Smooth muscle cell of the coronary artery (primary cell): ENCODE data around the gene HOXC10. TPM values are rescaled to one million over a fixed set of nuclear protein-coding genes. Genes with fewer than 3 reads are reported as not detected.

Experiments used
- total RNA-seq: library from RNA; depleted of rRNA; stranded (reverse); fragments of >200 nt; gene quantifications from 2 replicates; pipeline ENCODE4 v1.2.3, GENCODE V29; 2014; ENCODE audit warnings: low replicate concordance

HOXC10 gene
- not detected in 2 replicates for total RNA-seq

DNA sequence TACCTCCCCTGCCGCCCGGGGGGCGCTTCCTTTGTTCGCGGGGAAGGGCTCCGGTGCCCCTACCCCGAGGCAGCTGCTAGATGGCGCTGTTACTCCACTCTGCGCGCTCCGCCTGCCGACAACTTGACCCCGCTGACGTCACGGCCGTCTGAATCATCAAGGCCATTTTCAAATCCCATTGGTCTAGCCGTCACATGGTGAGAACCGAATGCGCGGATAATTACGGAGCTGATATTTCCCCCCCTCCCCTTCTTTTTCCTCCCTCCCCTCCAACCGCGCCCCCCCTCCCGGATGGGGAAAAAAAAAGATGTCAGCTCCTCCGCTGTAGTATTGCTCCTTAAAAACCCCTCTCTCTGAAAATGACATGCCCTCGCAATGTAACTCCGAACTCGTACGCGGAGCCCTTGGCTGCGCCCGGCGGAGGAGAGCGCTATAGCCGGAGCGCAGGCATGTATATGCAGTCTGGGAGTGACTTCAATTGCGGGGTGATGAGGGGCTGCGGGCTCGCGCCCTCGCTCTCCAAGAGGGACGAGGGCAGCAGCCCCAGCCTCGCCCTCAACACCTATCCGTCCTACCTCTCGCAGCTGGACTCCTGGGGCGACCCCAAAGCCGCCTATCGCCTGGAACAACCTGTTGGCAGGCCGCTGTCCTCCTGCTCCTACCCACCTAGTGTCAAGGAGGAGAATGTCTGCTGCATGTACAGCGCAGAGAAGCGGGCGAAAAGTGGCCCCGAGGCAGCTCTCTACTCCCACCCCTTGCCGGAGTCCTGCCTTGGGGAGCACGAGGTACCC, at the start of gene HOXC10:
Gene HOXC10 (plus strand): TSS at position 246 of the 791 bp plus-strand sequence. CDS start 114 bp downstream, at position 360.

DNA sequence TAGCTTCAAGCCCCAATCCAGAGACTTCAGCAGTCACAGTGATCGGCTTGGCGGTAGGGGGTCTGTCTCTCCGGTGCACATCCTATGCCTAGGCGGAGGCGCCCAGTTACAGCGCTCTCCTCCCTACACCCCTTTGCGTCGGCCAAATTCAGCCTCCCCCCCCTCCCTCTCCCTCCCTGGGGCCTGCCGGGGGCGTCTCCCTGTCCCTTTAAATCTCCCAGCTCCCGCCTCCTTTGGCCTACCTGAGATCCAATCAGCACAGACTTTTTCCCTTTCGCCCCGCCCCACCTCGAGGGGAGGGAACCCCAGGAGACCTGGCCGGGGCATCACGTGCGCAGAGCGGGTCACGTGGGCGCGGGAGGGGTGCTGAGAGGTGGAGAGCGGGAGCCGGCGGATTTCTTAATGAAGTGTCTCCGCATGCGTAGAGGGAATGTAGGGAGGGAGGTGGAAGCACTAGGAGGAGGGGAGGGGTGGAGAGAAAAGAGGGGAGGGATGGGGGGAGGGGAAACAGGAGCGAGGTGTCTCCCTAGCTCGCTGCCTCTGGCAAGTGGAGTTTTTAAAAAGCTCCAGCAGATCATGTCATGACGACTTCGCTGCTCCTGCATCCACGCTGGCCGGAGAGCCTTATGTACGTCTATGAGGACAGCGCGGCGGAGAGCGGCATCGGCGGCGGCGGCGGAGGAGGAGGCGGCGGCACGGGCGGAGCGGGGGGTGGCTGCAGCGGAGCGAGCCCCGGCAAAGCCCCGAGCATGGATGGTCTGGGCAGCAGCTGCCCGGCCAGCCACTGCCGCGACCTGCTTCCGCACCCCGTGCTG, 46.4 kb upstream of the HOXC10 start, which contains the start of gene HOXC13:
Gene HOXC13 (plus strand): TSS at position 506 of the 815 bp plus-strand sequence. CDS start 76 bp downstream, at position 582.

DNA sequence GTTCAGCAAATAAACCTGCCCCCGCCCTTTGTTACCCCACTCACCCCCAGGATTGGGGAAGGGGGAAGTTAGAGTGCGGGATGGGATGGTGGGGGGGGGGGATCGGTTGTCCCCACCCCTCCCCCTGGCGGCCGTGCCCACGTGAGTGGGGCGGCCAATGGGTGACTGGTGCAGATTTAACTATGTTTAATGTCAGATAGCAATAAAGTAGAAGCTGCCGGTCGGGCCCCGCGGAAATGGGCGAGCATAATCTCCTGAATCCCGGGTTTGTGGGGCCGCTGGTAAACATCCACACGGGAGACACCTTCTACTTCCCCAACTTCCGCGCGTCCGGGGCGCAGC, 30.3 kb upstream of the HOXC10 start, which contains the start of gene HOXC12:
Gene HOXC12 (plus strand): TSS at position 210 of the 342 bp plus-strand sequence. CDS start 27 bp downstream, at position 237.

GRCh38 chr12:53972722-53973235, 12.2 kb upstream of the HOXC10 start, which contains the start of gene HOXC11:
TSS of gene HOXC11 (plus strand) at chr12:53973126. CDS start at chr12:53973242, 116 bp downstream.

DNA sequence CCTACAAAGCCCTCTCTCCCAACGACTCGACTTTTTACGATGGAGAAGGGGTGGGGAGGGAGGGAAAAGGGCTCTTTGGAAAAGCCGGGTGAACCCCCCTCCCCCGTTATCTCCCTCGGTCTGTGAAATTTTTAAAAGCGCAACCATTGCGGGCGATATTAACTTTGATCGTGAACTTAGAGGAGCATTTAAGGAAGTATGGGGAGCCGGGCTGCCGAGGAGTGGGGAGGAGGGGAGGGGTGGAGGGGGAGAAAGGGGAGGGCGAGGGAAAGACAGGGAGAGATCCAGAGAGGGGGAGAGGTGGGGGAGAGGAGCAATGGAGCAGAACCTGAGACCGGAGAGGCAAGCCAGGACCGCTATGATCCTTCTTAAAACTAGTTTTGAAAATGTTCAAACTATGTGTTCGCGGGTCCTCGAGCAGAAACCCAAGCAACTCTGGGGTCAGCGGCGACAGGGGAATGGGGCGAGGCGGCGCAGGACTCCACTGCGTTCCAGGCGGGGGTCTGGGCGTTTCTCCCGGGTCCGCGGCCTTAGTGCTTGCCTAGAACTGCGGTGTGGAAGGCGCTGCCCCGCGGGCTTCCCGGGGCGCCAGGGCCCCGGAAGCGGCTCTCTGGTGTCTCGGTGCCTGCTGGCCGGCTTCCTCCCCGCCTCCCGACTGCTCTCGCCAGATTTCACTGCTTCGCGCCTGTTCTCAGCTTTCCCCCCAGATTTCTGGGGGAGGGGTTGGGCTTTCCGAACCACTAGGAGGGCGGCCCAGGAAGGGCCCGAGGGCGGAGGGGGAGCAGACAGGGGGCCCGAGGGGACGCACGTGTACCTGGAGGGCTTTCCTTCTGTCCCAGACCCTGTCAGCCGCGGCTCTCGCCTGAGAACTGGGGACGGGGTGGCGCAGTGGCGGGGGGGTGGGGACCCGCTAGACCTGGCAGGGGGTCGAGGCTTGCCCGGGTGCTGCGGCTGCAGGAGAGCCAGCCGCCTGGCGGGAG, 10.6 kb upstream of the HOXC10 start, which contains the start of gene HOTAIR:
Gene HOTAIR (minus strand): TSS at position 871 of the 980 bp plus-strand sequence.

GRCh38 chr12:54000116-54001114, 15.5 kb downstream of the HOXC10 start, which contains the start of gene HOXC9:
TSS of gene HOXC9 (plus strand) at chr12:54000161. CDS start at chr12:54000189, 28 bp downstream.

DNA sequence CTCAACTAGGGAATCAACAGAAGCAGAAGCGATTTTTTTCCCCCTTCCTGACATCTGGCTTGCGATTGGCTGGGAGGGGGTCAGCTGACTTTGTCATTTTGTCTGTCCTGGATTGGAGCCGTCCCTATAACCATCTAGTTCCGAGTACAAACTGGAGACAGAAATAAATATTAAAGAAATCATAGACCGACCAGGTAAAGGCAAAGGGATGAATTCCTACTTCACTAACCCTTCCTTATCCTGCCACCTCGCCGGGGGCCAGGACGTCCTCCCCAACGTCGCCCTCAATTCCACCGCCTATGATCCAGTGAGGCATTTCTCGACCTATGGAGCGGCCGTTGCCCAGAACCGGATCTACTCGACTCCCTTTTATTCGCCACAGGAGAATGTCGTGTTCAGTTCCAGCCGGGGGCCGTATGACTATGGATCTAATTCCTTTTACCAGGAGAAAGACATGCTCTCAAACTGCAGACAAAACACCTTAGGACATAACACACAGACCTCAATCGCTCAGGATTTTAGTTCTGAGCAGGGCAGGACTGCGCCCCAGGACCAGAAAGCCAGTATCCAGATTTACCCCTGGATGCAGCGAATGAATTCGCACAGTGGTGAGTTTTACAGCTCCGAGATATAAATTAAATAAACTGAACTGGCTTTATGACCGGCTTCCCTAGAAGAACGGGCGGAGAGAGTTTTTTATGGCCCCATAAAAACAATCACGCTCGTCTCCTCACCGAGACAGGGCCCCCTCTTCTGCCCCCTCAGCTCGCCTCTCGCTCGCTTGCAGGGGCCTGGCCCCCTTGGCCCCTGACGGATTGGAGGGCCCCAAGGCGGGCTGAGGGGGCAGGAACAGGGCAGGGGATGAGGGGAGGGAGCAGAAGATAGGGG, 43.6 kb downstream of the HOXC10 start, which contains the start of gene HOXC6:
Gene HOXC6 (plus strand): TSS at position 127 of the 888 bp plus-strand sequence. CDS start 82 bp downstream, at position 209.

GRCh38 chr12:54032627-54033100, 47.7 kb downstream of the HOXC10 start, which contains the start of gene HOXC5:
TSS of gene HOXC5 (plus strand) at chr12:54033050. CDS start at chr12:54033123, 73 bp downstream.

Other genes starting within 250 kb of the HOXC10 start
- not detected in 2 replicates for gene CISTR, start 233.2 kb upstream of the HOXC10 start, total RNA-seq
- not detected in 2 replicates for gene HOXC13, start 46.3 kb upstream of the HOXC10 start, total RNA-seq
- not detected in 2 replicates for gene HOXC12, start 30.2 kb upstream of the HOXC10 start, total RNA-seq
- gene HOXC11, start 12.0 kb upstream of the HOXC10 start, total RNA-seq = not detected in 2 replicates
- not detected in 2 replicates for gene HOTAIR, start 10.2 kb upstream of the HOXC10 start, total RNA-seq
- 0.08 TPM in 1 of 2 replicates, not detected in the other for gene HOXC9, start 15.0 kb downstream of the HOXC10 start, total RNA-seq
- not detected in 2 replicates for gene HOXC8, start 23.8 kb downstream of the HOXC10 start, total RNA-seq
- 0.35 TPM in 1 of 2 replicates, not detected in the other for gene HOXC6, start 43.3 kb downstream of the HOXC10 start, total RNA-seq
- gene HOXC5, start 47.9 kb downstream of the HOXC10 start, total RNA-seq = 0.12 TPM in 1 of 2 replicates, not detected in the other
- gene HOXC4, start 68.7 kb downstream of the HOXC10 start, total RNA-seq = not detected in 2 replicates
- gene SMUG1, start 203.8 kb downstream of the HOXC10 start, total RNA-seq = 9.6 and 24.5 TPM in 2 replicates